ENCODE measurements around the gene TOX2. TPM values are rescaled to one million over a fixed set of nuclear protein-coding genes. Genes with fewer than 3 reads are reported as not detected.

TOX2 gene
- total RNA-seq, 2 donors from 2014 or later: 2.4 to 3.4 TPM

- Histone ChIP-seq H3K9ac (ENCODE audit: extremely low read depth, low read length, poor library complexity, severe bottlenecking) (no peak overlapping the region), H3K4me1 (ENCODE audit: control insufficient read depth, insufficient read depth, low read length) (peaks cover 3% of the 10 kb centered on the region), H3K27ac (ENCODE audit: low read depth, low read length) (no peak overlapping the region), H3K4me3 (ENCODE audit: low read length) (no peak overlapping the region), H3K9me3 (ENCODE audit: control insufficient read depth, low read length) (no peaks in the 10 kb centered on the region), H3K27me3 (ENCODE audit: control insufficient read depth, insufficient read depth, low read length, poor library complexity, severe bottlenecking) (no peaks in the 10 kb centered on the region), H3K36me3 (ENCODE audit: control insufficient read depth, insufficient read depth, low read length) (no peaks in the 10 kb centered on the region)
- Mint-ChIP-seq H3K27ac (no peak overlapping the region), H3K27me3 (ENCODE audit: insufficient read depth) (peaks cover 17% of the 10 kb centered on the region), H3K36me3 (ENCODE audit: low read depth) (no peaks in the 10 kb centered on the region), H3K4me1 (peaks cover 6% of the 10 kb centered on the region), H3K4me3 (no peak overlapping the region), H3K9me3 (no peaks in the 10 kb centered on the region)
- WGBS, 2 experiments (ENCODE audit: insufficient coverage in 1 of 2, insufficient read length in 1 of 2): 90 to 95% methylated on average over 5 to 10 of the region's 10 CpGs
- TF ChIP-seq CTCF (conservative IDR thresholded peaks at IDR 0.05): no peak
- peak; percentile 32 for DNase-seq
Observed at GRCh38 chr20:43963872-43964791, 49.5 kb downstream of the TOX2 start.

- peaks cover 3% of the 10 kb centered on the region for H3K27me3 Mint-ChIP-seq (ENCODE audit: insufficient read depth)
- no peaks in the 10 kb centered on the region for H3K9me3 Mint-ChIP-seq
- H3K4me1 Mint-ChIP-seq: peaks cover 3% of the 10 kb centered on the region
- WGBS, 2 experiments (ENCODE audit: insufficient coverage in 1 of 2, insufficient read length in 1 of 2): 72 to 74% methylated on average over 5 of the region's 5 CpGs
- no peak overlapping the region for H3K27ac Mint-ChIP-seq
- Histone ChIP-seq H3K4me1 (ENCODE audit: control insufficient read depth, insufficient read depth, low read length) (peaks cover 3% of the 10 kb centered on the region), H3K36me3 (ENCODE audit: control insufficient read depth, insufficient read depth, low read length) (no peaks in the 10 kb centered on the region), H3K27ac (ENCODE audit: low read depth, low read length) (no peak overlapping the region), H3K9me3 (ENCODE audit: control insufficient read depth, low read length) (no peaks in the 10 kb centered on the region), H3K27me3 (ENCODE audit: control insufficient read depth, insufficient read depth, low read length, poor library complexity, severe bottlenecking) (no peaks in the 10 kb centered on the region), H3K4me3 (ENCODE audit: low read length) (no peak overlapping the region), H3K9ac (ENCODE audit: extremely low read depth, low read length, poor library complexity, severe bottlenecking) (no peak overlapping the region)
- no peak for TF ChIP-seq CTCF (conservative IDR thresholded peaks at IDR 0.05)
- no peaks in the 10 kb centered on the region for H3K36me3 Mint-ChIP-seq (ENCODE audit: low read depth)
- DNase-seq: no peak
- no peak overlapping the region for H3K4me3 Mint-ChIP-seq
Observed at GRCh38 chr20:43968341-43969000, 53.8 kb downstream of the TOX2 start.

- whole genome bisulfite sequencing, 2 experiments (ENCODE audit: insufficient coverage in 1 of 2, insufficient read length in 1 of 2): 94% methylated on average over 7 of the region's 7 CpGs; no CpG with 5 or more reads in 1 of the 2 experiments
- no peaks in the 10 kb centered on the region for H3K9me3 Mint-ChIP-seq
- peaks cover 3% of the 10 kb centered on the region for H3K27me3 Mint-ChIP-seq (ENCODE audit: insufficient read depth)
- Histone ChIP-seq H3K27me3 (ENCODE audit: control insufficient read depth, insufficient read depth, low read length, poor library complexity, severe bottlenecking) (no peaks in the 10 kb centered on the region), H3K4me1 (ENCODE audit: control insufficient read depth, insufficient read depth, low read length) (peaks cover 3% of the 10 kb centered on the region), H3K36me3 (ENCODE audit: control insufficient read depth, insufficient read depth, low read length) (no peaks in the 10 kb centered on the region), H3K9me3 (ENCODE audit: control insufficient read depth, low read length) (no peaks in the 10 kb centered on the region), H3K27ac (ENCODE audit: low read depth, low read length) (no peak overlapping the region), H3K4me3 (ENCODE audit: low read length) (no peak overlapping the region), H3K9ac (ENCODE audit: extremely low read depth, low read length, poor library complexity, severe bottlenecking) (no peak overlapping the region)
- DNase-seq: no peak
- TF ChIP-seq CTCF (conservative IDR thresholded peaks at IDR 0.05): no peak
- H3K27ac Mint-ChIP-seq: no peak overlapping the region
- H3K4me1 Mint-ChIP-seq: peaks cover 3% of the 10 kb centered on the region
- H3K4me3 Mint-ChIP-seq: no peak overlapping the region
- no peaks in the 10 kb centered on the region for H3K36me3 Mint-ChIP-seq (ENCODE audit: low read depth)
Observed at GRCh38 chr20:43969028-43969447, 54.4 kb downstream of the TOX2 start.
